Ovary (tissue), 9 donors: ENCODE measurements around the gene PLVAP. TPM values are rescaled to one million over a fixed set of nuclear protein-coding genes. Genes with fewer than 3 reads are reported as not detected.
A peak's percentile ranks its signal among the peaks of the same experiment; 100 is the strongest.

ENCODE experiments used
- DNase-seq, 5 donors: peaks; one replicate each; pipeline ENCODE4 v3.0.0-alpha.2; 2019 to 2020
- H3K27ac ChIP-seq, 2 donors: fragments of 200-600 bp; one replicate each; pipeline versions ENCODE4 v1.5.1 to v1.8.0; 2019 to 2022
- H3K27me3 ChIP-seq: fragments of 200-600 bp; one replicate; pipeline ENCODE4 v1.8.0; 2022
- H3K36me3 ChIP-seq: fragments of 200-600 bp; sonication (generic); one replicate; pipeline ENCODE4 v1.5.1; 2019
- H3K4me1 ChIP-seq: one replicate; pipeline ENCODE4 v1.8.1; 2013; ENCODE audit warnings: mild to moderate bottlenecking, moderate library complexity; ENCODE audit not compliant: insufficient read depth
- H3K4me3 ChIP-seq: fragments of 200-600 bp; sonication (generic); one replicate; pipeline ENCODE4 v1.5.1; 2017
- H3K9me3 ChIP-seq, 2 donors: fragments of 200-600 bp in 1 of 2; sonication (generic) in 1 of 2; one replicate each; pipeline versions ENCODE4 v1.5.1 to v1.8.1; 2013 to 2019; ENCODE audit warnings: mild to moderate bottlenecking in 1 of 2, moderate library complexity in 1 of 2
- EP300 ChIP-seq: sonication (generic); formaldehyde crosslinking; IDR thresholded peaks from one replicate; pipeline ENCODE4 v1.6.1; 2017; ENCODE audit warnings: antibody characterized with exemption
- POLR2A ChIP-seq: fragments of 450-650 bp; IDR thresholded peaks from one replicate; pipeline ENCODE4 v1.6.1; 2017; ENCODE audit warnings: antibody characterized with exemption, mild to moderate bottlenecking, moderate library complexity
- WGBS, 3 donors: extraction: QIAGEN DNeasy Blood & Tissue Kit in 1 of 3; methylation state at CpG; one replicate each; pipeline versions ENCODE4 v1.1.5 to v1.1.7; 2013 to 2017; 5-methylcytosine and 5-hydroxymethylcytosine counted together
- intact Hi-C, 4 donors: fragments of 100-400 bp; cut with DNase I; formaldehyde crosslinking; loops; one replicate each; pipeline versions ENCODE4 v1.11.0 to v1.15.1; 2022 to 2023
- polyA plus RNA-seq, 2 donors: library from polyadenylated mRNA; stranded (reverse); fragments of 200-250 nt in 1 of 2; fragments of 350-450 nt in 1 of 2; fragmentation: Illumina TruSeq in 1 of 2; extraction: RNeasy Lipid Tissue Mini Kit (QIAGEN cat#74804) in 1 of 2; gene quantifications; one replicate each; pipeline ENCODE4 v1.2.3, GENCODE V29; 2013 to 2014
- total RNA-seq, 7 donors: library from RNA; depleted of rRNA in 2 of 7; stranded (reverse); fragments of >200 nt in 2 of 7; fragmentation: NEBNext Ultra II Directional in 3 of 7; extraction: Animal tissue kit (Norgen Biotek cat#: 25700) in 3 of 7; gene quantifications; one replicate each; pipeline versions ENCODE4 v1.1.0 to v1.2.4, GENCODE V29; 2016 to 2023
- TF ChIP-seq, protein P1 (sequence below), 3 donors: fragments of 450-650 bp in 2 of 3; fragments of 200-600 bp in 1 of 3; IDR thresholded peaks; one replicate each; pipeline versions ENCODE4 v1.5.1 to v1.8.0; 2016 to 2022; ENCODE audit warnings: antibody characterized with exemption in 3 of 3, mild to moderate bottlenecking in 1 of 3
- donor health status: DM: no; HTN: no; CAD: no; lungs with moderate emphysema.
- donor health status: DM: no; HTN: no; CAD: no.
- donor health status: Bipolar disorder and iron deficiency.
- donor health status: DM: yes; HTN: yes; CAD: no.
- donor health status: DM: no; HTN: no; CAD: no.
- donor health status: DM: yes; HTN: yes; CAD: no.

The PLVAP gene
- total and polyA plus RNA-seq, 9 donors, result 2.0 to 22.7 (median 8.3) TPM

- Histone ChIP-seq H3K27me3 (no peaks in the 10 kb centered on the region), H3K27ac (peak overlapping the region; percentile 50 to 59), H3K4me1 (peaks cover 7% of the 10 kb centered on the region), H3K9me3 (no peaks in the 10 kb centered on the region), H3K36me3 (no peaks in the 10 kb centered on the region), H3K4me3 (peak overlapping the region; percentile 65)
- intact Hi-C loops, result no loop called here
- peak; percentile 55 to 76 (median 74) for DNase-seq
- 7 to 37% (median 12%) methylated on average over 5 to 29 of the region's 29 CpGs for WGBS, 3 donors
- TF ChIP-seq POLR2A, result no peak
- TF ChIP-seq EP300, result no peak
- TF ChIP-seq, protein P1, sequence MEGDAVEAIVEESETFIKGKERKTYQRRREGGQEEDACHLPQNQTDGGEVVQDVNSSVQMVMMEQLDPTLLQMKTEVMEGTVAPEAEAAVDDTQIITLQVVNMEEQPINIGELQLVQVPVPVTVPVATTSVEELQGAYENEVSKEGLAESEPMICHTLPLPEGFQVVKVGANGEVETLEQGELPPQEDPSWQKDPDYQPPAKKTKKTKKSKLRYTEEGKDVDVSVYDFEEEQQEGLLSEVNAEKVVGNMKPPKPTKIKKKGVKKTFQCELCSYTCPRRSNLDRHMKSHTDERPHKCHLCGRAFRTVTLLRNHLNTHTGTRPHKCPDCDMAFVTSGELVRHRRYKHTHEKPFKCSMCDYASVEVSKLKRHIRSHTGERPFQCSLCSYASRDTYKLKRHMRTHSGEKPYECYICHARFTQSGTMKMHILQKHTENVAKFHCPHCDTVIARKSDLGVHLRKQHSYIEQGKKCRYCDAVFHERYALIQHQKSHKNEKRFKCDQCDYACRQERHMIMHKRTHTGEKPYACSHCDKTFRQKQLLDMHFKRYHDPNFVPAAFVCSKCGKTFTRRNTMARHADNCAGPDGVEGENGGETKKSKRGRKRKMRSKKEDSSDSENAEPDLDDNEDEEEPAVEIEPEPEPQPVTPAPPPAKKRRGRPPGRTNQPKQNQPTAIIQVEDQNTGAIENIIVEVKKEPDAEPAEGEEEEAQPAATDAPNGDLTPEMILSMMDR (IDR thresholded peaks at IDR 0.05), result no peak
These were observed 74.6 kb downstream of the PLVAP start for GRCh38 chr19:17302391-17303166.

Other genes with a start within 250 kb of the PLVAP start
- gene USE1, start 162.0 kb downstream of the PLVAP start, total RNA-seq, result 10 to 100 TPM; 23.8 to 42.1 (median 30.9) TPM
- gene USE1, start 162.0 kb downstream of the PLVAP start, polyA plus RNA-seq, result 10 to 100 TPM; 15.8 to 50.3 TPM
- gene OCEL1, start 151.1 kb downstream of the PLVAP start, total RNA-seq, result 10 to 100 TPM in 6 of 7 donors, 1 to 10 TPM in 1; 6.4 to 39.8 (median 20.3) TPM
- gene OCEL1, start 151.1 kb downstream of the PLVAP start, polyA plus RNA-seq, result 10 to 100 TPM; 16.7 to 18.6 TPM
- gene NR2F6, start 131.4 kb downstream of the PLVAP start, total RNA-seq, result 10 to 100 TPM; 21.5 to 46.4 (median 28.4) TPM
- gene NR2F6, start 131.4 kb downstream of the PLVAP start, polyA plus RNA-seq, result 10 to 100 TPM in 1 of 2 donors, 1 to 10 TPM in 1; 3.7 to 10.5 TPM
- 1 to 10 TPM; 1.5 to 7.0 (median 2.0) TPM for gene USHBP1, start 112.6 kb downstream of the PLVAP start, total RNA-seq
- 1 to 10 TPM; 1.1 to 8.9 TPM for gene USHBP1, start 112.6 kb downstream of the PLVAP start, polyA plus RNA-seq
- gene BABAM1, start 109.9 kb downstream of the PLVAP start, total RNA-seq, result 10 to 100 TPM; 37.4 to 74.8 (median 57.8) TPM
- 10 to 100 TPM; 62.6 to 99.1 TPM for gene BABAM1, start 109.9 kb downstream of the PLVAP start, polyA plus RNA-seq
- gene ANKLE1, start 95.4 kb downstream of the PLVAP start, total RNA-seq, result 1 to 10 TPM in 4 of 7 donors, under 1 TPM in 3; 0.23 to 1.6 (median 1.4) TPM
- gene ANKLE1, start 95.4 kb downstream of the PLVAP start, polyA plus RNA-seq, result under 1 TPM; 0.12 to 0.65 TPM
- 10 to 100 TPM; 12.4 to 25.1 (median 19.1) TPM for gene ABHD8, start 73.9 kb downstream of the PLVAP start, total RNA-seq
- gene ABHD8, start 73.9 kb downstream of the PLVAP start, polyA plus RNA-seq, result 10 to 100 TPM in 1 of 2 donors, under 1 TPM in 1; 0.55 to 15.3 TPM
- gene MRPL34, start 71.5 kb downstream of the PLVAP start, total RNA-seq, result 10 to 100 TPM; 39.5 to 93.4 (median 53.4) TPM
- gene MRPL34, start 71.5 kb downstream of the PLVAP start, polyA plus RNA-seq, result 10 to 100 TPM; 62.7 to 93.0 TPM
- 10 to 100 TPM in 6 of 7 donors, 1 to 10 TPM in 1; 6.3 to 29.3 (median 18.6) TPM for gene DDA1, start 67.8 kb downstream of the PLVAP start, total RNA-seq
- gene DDA1, start 67.8 kb downstream of the PLVAP start, polyA plus RNA-seq, result 10 to 100 TPM; 29.1 to 32.6 TPM
- 1 to 10 TPM; 2.0 to 8.9 (median 4.0) TPM for gene ANO8, start 42.5 kb downstream of the PLVAP start, total RNA-seq
- gene ANO8, start 42.5 kb downstream of the PLVAP start, polyA plus RNA-seq, result 1 to 10 TPM; 2.1 to 3.7 TPM
- 10 to 100 TPM; 11.4 to 22.9 (median 18.2) TPM for gene GTPBP3, start 39.8 kb downstream of the PLVAP start, total RNA-seq
- 10 to 100 TPM in 1 of 2 donors, 1 to 10 TPM in 1; 4.5 to 11.6 TPM for gene GTPBP3, start 39.8 kb downstream of the PLVAP start, polyA plus RNA-seq
- gene CCDC194, start 16.9 kb upstream of the PLVAP start, total RNA-seq, result 10 to 100 TPM in 1 of 7 donors, 1 to 10 TPM in 5, under 1 TPM in 1; 0.69 to 13.6 (median 6.1) TPM
- gene CCDC194, start 16.9 kb upstream of the PLVAP start, polyA plus RNA-seq, result 1 to 10 TPM; 1.2 to 1.8 TPM
- 100 to 1,000 TPM; 400 to 715 (median 557) TPM for gene BST2, start 28.3 kb upstream of the PLVAP start, total RNA-seq
- 100 to 1,000 TPM; 207 to 760 TPM for gene BST2, start 28.3 kb upstream of the PLVAP start, polyA plus RNA-seq
- 10 to 100 TPM; 54.4 to 90.4 (median 81.4) TPM for gene MVB12A, start 42.7 kb upstream of the PLVAP start, total RNA-seq
- 10 to 100 TPM in 1 of 2 donors, 1 to 10 TPM in 1; 7.6 to 77.8 TPM for gene MVB12A, start 42.7 kb upstream of the PLVAP start, polyA plus RNA-seq
- gene TMEM221, start 71.3 kb upstream of the PLVAP start, total RNA-seq, result 10 to 100 TPM in 2 of 7 donors, 1 to 10 TPM in 5; 1.4 to 14.1 (median 7.5) TPM
- gene TMEM221, start 71.3 kb upstream of the PLVAP start, polyA plus RNA-seq, result 1 to 10 TPM; 2.5 to 3.2 TPM
- gene NXNL1, start 83.6 kb upstream of the PLVAP start, total RNA-seq, result not detected
- gene NXNL1, start 83.6 kb upstream of the PLVAP start, polyA plus RNA-seq, result under 1 TPM in 1 of 2 donors, not detected in 1; 0.11 TPM
- 10 to 100 TPM; 27.3 to 43.1 (median 37.8) TPM for gene SLC27A1, start 93.2 kb upstream of the PLVAP start, total RNA-seq
- 10 to 100 TPM in 1 of 2 donors, 1 to 10 TPM in 1; 4.6 to 42.3 TPM for gene SLC27A1, start 93.2 kb upstream of the PLVAP start, polyA plus RNA-seq
- gene PGLS, start 134.3 kb upstream of the PLVAP start, total RNA-seq, result 10 to 100 TPM; 43.9 to 93.0 (median 73.9) TPM
- gene PGLS, start 134.3 kb upstream of the PLVAP start, polyA plus RNA-seq, result 10 to 100 TPM; 11.0 to 72.3 TPM
- 10 to 100 TPM; 30.4 to 75.2 (median 45.2) TPM for gene COLGALT1, start 178.3 kb upstream of the PLVAP start, total RNA-seq
- gene COLGALT1, start 178.3 kb upstream of the PLVAP start, polyA plus RNA-seq, result 10 to 100 TPM; 31.4 to 72.6 TPM